OCI-LY3 (cell line): Measurements from ENCODE around the gene LDLRAD4.

ENCODE experiments used
- H2AFZ ChIP-seq: fragments of 200-600, 300-600 bp; shearing (Covaris generic); 2 replicates; pipeline ENCODE4 v1.6.0; 2014; ENCODE audit warnings: antibody characterized with exemption, low read depth, low read length
- H3K27ac ChIP-seq: fragments of 200-600, 300-600 bp; sonication (generic); 2 replicates; pipeline ENCODE4 v1.5.1; 2014; ENCODE audit warnings: mild to moderate bottlenecking, low read length, moderate library complexity, mixed read lengths
- H3K27me3 ChIP-seq: fragments of 200-600, 300-600 bp; sonication (generic); 2 replicates; pipeline ENCODE4 v1.6.1; 2014; ENCODE audit warnings: low read depth, low read length, mixed read lengths
- H3K36me3 ChIP-seq: fragments of 200-600, 300-600 bp; sonication (generic); replicated peaks from 2 replicates; pipeline ENCODE3; 2014; ENCODE audit warnings: low read depth, low read length, mixed read lengths
- H3K4me1 ChIP-seq: fragments of 300-600, 200-600 bp; sonication (generic); 2 replicates; pipeline ENCODE4 v1.6.1; 2014; ENCODE audit warnings: low read length, mixed read lengths
- H3K4me2 ChIP-seq: fragments of 200-600, 300-600 bp; sonication (generic); 2 replicates; pipeline ENCODE4 v1.6.1; 2014; ENCODE audit warnings: low read length, mixed read lengths
- H3K4me3 ChIP-seq: fragments of 300-600, 200-600 bp; sonication (generic); 2 replicates; pipeline ENCODE4 v1.5.1; 2014; ENCODE audit warnings: antibody characterized with exemption, mild to moderate bottlenecking, low read length, moderate library complexity
- H3K79me2 ChIP-seq: fragments of 300-600, 200-600 bp; shearing (Covaris generic); 2 replicates; pipeline ENCODE4 v1.6.1; 2014; ENCODE audit warnings: mild to moderate bottlenecking, low read length, mixed read lengths
- H3K9ac ChIP-seq: fragments of 300-600, 200-600 bp; shearing (Covaris generic); 2 replicates; pipeline ENCODE4 v1.6.0; 2014; ENCODE audit warnings: mild to moderate bottlenecking, low read length, moderate library complexity
- H3K9me3 ChIP-seq: fragments of 200-600, 300-600 bp; shearing (Covaris generic); 2 replicates; pipeline ENCODE4 v1.6.1; 2014; ENCODE audit warnings: low read length, mixed read lengths; ENCODE audit not compliant: insufficient read depth
- H4K20me1 ChIP-seq: fragments of 200-600, 300-600 bp; sonication (generic); 2 replicates; pipeline ENCODE4 v1.6.1; 2016; ENCODE audit warnings: low read length, mixed read lengths; ENCODE audit not compliant: insufficient read depth
- EZH2phosphoT487 ChIP-seq: fragments of 200-600 bp; shearing (Covaris generic); IDR thresholded peaks from 2 replicates; pipeline ENCODE4 v1.6.1; 2018; ENCODE audit warnings: antibody characterized with exemption, mixed run types, low read depth
- TF ChIP-seq, protein P1 (sequence below): fragments of 200-600, 300-600 bp; sonication (generic); IDR thresholded peaks from 2 replicates; pipeline ENCODE4 v1.5.1; 2014; ENCODE audit warnings: antibody characterized with exemption, low read length, low read depth

Gene LDLRAD4

DNA sequence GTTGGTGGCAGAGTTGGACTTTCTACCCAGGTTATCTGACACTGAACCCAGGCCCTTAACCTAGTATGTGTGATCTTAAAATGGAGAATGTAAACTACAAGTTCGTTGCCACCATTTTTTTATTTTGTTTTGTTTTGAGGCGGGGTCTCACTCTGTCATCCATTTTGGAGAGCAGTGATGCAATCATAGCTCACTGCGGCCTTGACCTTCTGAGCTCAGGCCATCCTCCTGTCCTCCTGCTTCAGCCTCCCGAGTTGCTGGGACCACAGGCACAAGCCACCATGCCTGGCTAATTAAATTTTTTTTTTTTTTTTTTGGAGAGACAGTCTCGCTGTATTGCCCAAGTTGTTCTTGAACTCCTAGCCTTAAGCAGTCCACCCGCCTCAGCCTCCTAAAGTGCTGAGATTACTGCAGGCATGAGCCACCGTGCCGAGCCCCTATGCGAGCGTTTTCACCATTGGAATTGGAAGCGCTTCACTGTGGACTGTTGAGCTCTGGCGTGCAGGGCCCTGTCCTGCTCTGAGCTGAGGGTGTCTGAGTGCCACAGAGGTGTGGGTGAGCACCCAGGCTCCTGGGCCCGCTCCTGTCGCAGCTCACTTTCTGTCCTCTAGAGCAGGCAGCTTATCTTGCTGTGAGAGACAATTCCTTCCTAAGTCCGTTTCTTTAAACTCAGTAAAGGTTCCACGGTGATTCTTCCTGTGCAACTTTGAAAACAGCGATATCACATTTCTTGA lies 186.9 kb downstream of the LDLRAD4 start:
- Histone ChIP-seq H3K4me3 (no peak overlapping the region), H3K9me3 (no peaks in the 10 kb centered on the region), H3K9ac (no peak overlapping the region), H3K27me3 (no peaks in the 10 kb centered on the region), H3K27ac (no peak overlapping the region), H3K36me3 (no peaks in the 10 kb centered on the region), H2AFZ (no peak overlapping the region), H3K4me2 (no peak overlapping the region), H3K4me1 (no peaks in the 10 kb centered on the region), H3K79me2 (no peaks in the 10 kb centered on the region), H4K20me1 (no peaks in the 10 kb centered on the region)
- TF ChIP-seq, protein P1, sequence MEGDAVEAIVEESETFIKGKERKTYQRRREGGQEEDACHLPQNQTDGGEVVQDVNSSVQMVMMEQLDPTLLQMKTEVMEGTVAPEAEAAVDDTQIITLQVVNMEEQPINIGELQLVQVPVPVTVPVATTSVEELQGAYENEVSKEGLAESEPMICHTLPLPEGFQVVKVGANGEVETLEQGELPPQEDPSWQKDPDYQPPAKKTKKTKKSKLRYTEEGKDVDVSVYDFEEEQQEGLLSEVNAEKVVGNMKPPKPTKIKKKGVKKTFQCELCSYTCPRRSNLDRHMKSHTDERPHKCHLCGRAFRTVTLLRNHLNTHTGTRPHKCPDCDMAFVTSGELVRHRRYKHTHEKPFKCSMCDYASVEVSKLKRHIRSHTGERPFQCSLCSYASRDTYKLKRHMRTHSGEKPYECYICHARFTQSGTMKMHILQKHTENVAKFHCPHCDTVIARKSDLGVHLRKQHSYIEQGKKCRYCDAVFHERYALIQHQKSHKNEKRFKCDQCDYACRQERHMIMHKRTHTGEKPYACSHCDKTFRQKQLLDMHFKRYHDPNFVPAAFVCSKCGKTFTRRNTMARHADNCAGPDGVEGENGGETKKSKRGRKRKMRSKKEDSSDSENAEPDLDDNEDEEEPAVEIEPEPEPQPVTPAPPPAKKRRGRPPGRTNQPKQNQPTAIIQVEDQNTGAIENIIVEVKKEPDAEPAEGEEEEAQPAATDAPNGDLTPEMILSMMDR = no peak

DNA sequence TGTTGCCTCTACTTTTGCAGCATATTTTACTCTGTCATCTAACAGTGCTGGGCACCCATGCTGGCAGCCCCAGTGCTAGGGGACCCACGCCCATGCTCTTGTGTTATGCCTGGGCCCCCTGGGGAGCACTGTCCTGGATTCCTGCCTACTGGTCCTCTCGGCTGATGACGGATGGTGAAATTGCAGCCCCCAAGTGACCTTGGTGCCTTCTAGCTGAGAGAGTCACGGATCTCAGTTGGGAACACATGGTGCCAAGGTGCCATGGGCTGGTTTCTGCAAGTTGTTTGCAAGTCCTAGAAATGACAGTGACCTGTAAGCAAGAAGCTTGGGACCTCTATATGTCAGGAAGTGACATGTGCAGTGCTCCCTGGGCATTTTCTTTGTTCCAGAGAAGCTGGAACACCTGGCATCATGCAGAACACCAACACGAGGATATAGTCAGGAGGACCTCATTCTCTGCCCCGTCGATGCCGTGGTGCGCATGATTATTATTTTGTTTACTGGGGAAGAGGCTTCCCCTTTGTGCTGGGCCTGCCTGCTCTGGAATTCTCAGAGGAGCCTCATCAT lies 187.6 kb downstream of the LDLRAD4 start:
- Histone ChIP-seq H3K4me3 (no peak overlapping the region), H3K4me1 (no peaks in the 10 kb centered on the region), H2AFZ (no peak overlapping the region), H3K27me3 (no peaks in the 10 kb centered on the region), H4K20me1 (no peaks in the 10 kb centered on the region), H3K9ac (no peak overlapping the region), H3K36me3 (no peaks in the 10 kb centered on the region), H3K4me2 (no peak overlapping the region), H3K79me2 (no peaks in the 10 kb centered on the region), H3K27ac (no peak overlapping the region), H3K9me3 (no peaks in the 10 kb centered on the region)
- TF ChIP-seq, protein P1 = no peak
- TF ChIP-seq EZH2phosphoT487 = no peak

DNA sequence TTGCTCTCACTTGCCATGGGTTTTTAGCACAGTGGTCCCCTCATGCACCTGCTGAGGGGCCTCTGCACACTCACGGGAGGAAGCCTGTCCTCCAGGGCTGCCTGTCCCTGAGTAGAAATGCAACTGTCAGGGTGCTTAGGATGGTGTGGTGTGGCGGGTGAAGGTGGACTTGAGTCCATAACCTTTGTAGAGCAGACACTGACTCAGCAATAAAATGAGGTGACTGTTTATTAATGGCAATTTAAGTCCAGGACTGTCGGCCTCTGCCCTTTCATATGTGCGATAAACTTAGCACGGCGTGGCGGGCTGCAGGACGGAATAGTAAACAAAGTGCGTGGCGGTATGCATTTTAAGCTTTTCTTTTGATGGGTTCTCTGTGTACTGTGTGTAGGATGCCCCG lies 188.2 kb downstream of the LDLRAD4 start:
- H3K4me1 ChIP-seq = no peaks in the 10 kb centered on the region
- H3K9me3 ChIP-seq = no peaks in the 10 kb centered on the region
- no peak overlapping the region for H3K9ac ChIP-seq
- no peaks in the 10 kb centered on the region for H4K20me1 ChIP-seq
- no peaks in the 10 kb centered on the region for H3K79me2 ChIP-seq
- H3K27ac ChIP-seq = no peak overlapping the region
- TF ChIP-seq EZH2phosphoT487 = no peak
- TF ChIP-seq, protein P1 = no peak
- no peaks in the 10 kb centered on the region for H3K36me3 ChIP-seq
- H3K4me2 ChIP-seq = no peak overlapping the region
- H3K4me3 ChIP-seq = no peak overlapping the region
- no peak overlapping the region for H2AFZ ChIP-seq
- H3K27me3 ChIP-seq = no peaks in the 10 kb centered on the region

DNA sequence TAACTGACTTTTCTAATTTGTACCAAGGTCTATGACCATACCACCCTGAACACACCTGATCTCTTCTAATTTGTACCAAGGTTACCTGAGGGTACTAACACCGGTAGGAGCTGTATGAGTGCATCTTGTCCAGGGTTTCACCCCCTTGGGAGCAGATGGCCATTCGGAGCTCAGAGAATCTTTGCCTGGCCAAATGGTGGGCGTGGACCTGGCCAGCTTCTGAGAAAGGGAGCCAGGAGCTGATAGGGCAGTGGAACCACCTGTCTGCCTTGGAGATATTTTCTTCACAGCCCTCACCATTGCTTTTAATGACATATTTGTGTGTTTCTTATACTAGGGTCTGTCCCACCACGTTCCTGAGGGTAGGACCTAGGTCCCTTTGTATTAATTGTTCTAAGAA lies 188.9 kb downstream of the LDLRAD4 start:
- TF ChIP-seq, protein P1 = no peak
- no peak for TF ChIP-seq EZH2phosphoT487
- no peak overlapping the region for H2AFZ ChIP-seq
- H3K4me2 ChIP-seq = no peak overlapping the region
- no peak overlapping the region for H3K27ac ChIP-seq
- H3K9me3 ChIP-seq = no peaks in the 10 kb centered on the region
- no peaks in the 10 kb centered on the region for H4K20me1 ChIP-seq
- no peaks in the 10 kb centered on the region for H3K79me2 ChIP-seq
- no peak overlapping the region for H3K9ac ChIP-seq
- no peaks in the 10 kb centered on the region for H3K27me3 ChIP-seq
- H3K4me3 ChIP-seq = no peak overlapping the region
- H3K4me1 ChIP-seq = no peaks in the 10 kb centered on the region
- no peaks in the 10 kb centered on the region for H3K36me3 ChIP-seq
